MCF 10A (cell line): ENCODE measurements around the gene GNGT1. TPM values are rescaled to one million over a fixed set of nuclear protein-coding genes. Genes with fewer than 3 reads are reported as not detected.

ENCODE experiments used
- BruUV-seq: library from RNA; stranded (reverse); fragments of 400-500 nt; replicated peaks from 2 replicates; lab custom pipeline; 2021; lab: Mats Ljungman, UMichigan
- CTCF ChIA-PET: fragments of 300-600 bp; sonication (Branson Sonifier 250); formaldehyde crosslinking; extraction: SDS; loops from one replicate; lab custom pipeline; 2021; ENCODE audit warnings: antibody characterized with exemption, inconsistent platforms; lab: Yijun Ruan, JAX
- POLR2A ChIA-PET: fragments of 300-600, 350-650 bp; sonication (Branson Sonifier 250); formaldehyde crosslinking; extraction: SDS; loops from one replicate; lab custom pipeline; 2020; ENCODE audit warnings: antibody characterized with exemption, inconsistent platforms; lab: Yijun Ruan, JAX
- DNase-seq: peaks from one replicate; pipeline ENCODE4 v3.0.0-alpha.2; 2018; ENCODE audit not compliant: unreplicated experiment
- H3K27ac Mint-ChIP-seq: one replicate; pipeline ENCODE4 v1.8.0; 2022; ENCODE audit warnings: mild to moderate bottlenecking, low read depth, mixed read lengths; ENCODE audit not compliant: unreplicated experiment
- H3K27me3 Mint-ChIP-seq: one replicate; pipeline ENCODE4 v1.8.0; 2022; ENCODE audit warnings: mixed read lengths; ENCODE audit not compliant: insufficient read depth, unreplicated experiment
- H3K36me3 Mint-ChIP-seq: one replicate; pipeline ENCODE4 v1.8.0; 2022; ENCODE audit warnings: mild to moderate bottlenecking, moderate library complexity, mixed read lengths; ENCODE audit not compliant: insufficient read depth, unreplicated experiment
- H3K4me1 Mint-ChIP-seq: one replicate; pipeline ENCODE4 v1.8.0; 2022; ENCODE audit warnings: mixed read lengths; ENCODE audit not compliant: insufficient read depth, unreplicated experiment
- H3K4me3 Mint-ChIP-seq: one replicate; pipeline ENCODE4 v1.8.0; 2022; ENCODE audit warnings: mild to moderate bottlenecking, moderate library complexity, mixed read lengths; ENCODE audit not compliant: unreplicated experiment
- H3K9me3 Mint-ChIP-seq: one replicate; pipeline ENCODE4 v1.8.0; 2022; ENCODE audit warnings: mixed read lengths; ENCODE audit not compliant: unreplicated experiment
- intact Hi-C: fragments of 100-400 bp; cut with micrococcal nuclease; formaldehyde crosslinking; loops from 2 replicates; pipeline ENCODE4 v1.14.1; 2022
- total RNA-seq: library from RNA; stranded (reverse); gene quantifications from 2 replicates; pipeline ENCODE4 v1.2.3, GENCODE V29; 2022
- TF ChIP-seq, protein P1 (sequence below): fragments of 200-600 bp; IDR thresholded peaks from one replicate; pipeline ENCODE4 v1.8.0; 2022; ENCODE audit warnings: antibody characterized with exemption, mild to moderate bottlenecking; ENCODE audit not compliant: unreplicated experiment

GNGT1 gene
- total RNA-seq, 1 experiment from 2014 or later, result not detected

DNA sequence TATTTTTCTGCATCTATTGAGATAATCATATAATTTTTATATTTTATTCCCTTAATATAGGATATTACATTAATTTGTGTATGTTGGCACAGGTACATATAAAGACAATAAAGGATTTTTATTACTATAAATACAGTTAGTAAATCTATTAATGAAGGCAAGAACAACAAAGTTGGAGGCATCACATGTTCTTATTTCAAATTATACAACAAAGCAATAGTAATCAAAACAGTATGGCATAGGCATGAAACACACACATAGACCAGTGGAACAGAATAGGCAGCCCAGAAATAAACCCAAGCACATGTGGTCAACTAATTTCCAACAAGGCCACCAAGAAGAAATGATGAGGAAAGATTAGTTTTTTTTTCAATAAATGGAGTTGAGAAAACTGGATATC lies 27.0 kb upstream of the GNGT1 start:
- intact Hi-C loops, result no loop called here
- no TSS peak for BruUV-seq
- Mint-ChIP-seq H3K36me3 (no peaks in the 10 kb centered on the region), H3K9me3 (peaks cover 12% of the 10 kb centered on the region), H3K4me3 (no peak overlapping the region), H3K27me3 (no peaks in the 10 kb centered on the region), H3K4me1 (no peaks in the 10 kb centered on the region), H3K27ac (no peak overlapping the region)
- POLR2A ChIA-PET, result no interaction called here
- CTCF ChIA-PET, result no interaction called here
- DNase-seq, result no peak
- TF ChIP-seq, protein P1, sequence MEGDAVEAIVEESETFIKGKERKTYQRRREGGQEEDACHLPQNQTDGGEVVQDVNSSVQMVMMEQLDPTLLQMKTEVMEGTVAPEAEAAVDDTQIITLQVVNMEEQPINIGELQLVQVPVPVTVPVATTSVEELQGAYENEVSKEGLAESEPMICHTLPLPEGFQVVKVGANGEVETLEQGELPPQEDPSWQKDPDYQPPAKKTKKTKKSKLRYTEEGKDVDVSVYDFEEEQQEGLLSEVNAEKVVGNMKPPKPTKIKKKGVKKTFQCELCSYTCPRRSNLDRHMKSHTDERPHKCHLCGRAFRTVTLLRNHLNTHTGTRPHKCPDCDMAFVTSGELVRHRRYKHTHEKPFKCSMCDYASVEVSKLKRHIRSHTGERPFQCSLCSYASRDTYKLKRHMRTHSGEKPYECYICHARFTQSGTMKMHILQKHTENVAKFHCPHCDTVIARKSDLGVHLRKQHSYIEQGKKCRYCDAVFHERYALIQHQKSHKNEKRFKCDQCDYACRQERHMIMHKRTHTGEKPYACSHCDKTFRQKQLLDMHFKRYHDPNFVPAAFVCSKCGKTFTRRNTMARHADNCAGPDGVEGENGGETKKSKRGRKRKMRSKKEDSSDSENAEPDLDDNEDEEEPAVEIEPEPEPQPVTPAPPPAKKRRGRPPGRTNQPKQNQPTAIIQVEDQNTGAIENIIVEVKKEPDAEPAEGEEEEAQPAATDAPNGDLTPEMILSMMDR, result no peak

DNA sequence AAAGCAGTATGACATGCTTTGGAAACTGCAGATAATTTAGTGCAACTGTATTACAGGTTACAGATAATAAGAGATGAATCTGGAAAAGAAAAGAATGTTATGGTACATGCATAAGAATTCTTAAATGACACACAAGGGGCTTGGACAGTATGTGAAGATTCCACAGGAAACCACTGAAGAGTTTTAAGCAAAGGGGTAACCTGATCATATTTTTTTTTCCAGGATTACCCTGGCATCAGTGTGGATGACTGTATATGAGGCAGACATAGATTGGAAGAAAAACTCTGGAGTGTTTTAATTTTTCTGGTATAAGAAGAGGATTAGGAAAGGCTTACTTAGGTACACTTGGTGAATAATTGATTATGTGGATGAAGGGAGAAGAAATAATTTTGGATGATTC lies 23.9 kb upstream of the GNGT1 start:
- CTCF ChIA-PET, result no interaction called here
- POLR2A ChIA-PET, result no interaction called here

DNA sequence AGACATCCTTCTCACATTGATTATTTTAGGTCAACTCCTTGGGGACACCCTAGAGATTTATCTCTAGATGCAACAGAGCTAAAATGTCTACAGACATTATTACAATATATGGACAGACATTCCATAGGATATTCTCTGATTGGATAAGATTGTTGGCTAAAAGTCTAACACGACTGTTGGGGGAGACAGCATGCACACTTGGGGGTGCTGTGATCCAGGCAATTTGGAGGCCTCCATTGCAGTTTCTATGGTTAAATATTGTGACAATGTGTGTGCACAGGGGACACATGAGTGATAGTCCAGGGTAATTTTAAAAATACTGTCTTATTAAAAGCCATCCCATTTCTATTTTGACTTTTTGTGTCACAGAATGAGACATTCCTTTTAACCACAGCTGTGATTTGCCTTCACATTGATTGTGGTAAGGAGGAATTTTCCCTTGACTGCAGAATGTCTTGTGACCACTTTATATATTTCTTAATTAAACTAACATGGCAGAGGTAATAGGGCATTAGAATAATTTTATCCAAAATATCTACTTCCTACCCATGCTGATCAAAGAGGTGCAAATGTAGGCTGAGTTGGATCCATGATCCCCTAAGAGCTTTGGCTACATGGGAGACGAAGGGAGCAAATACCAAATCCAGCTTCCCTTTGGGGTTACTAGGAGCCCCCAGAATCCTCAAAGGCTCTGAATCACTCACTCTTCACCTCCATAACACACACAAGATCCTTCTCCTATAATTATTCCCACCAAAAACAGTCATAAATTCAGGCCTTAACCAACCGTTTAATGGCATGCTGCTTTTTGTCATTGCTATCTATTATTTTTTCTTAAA lies 23.1 kb upstream of the GNGT1 start:
- Mint-ChIP-seq H3K36me3 (no peaks in the 10 kb centered on the region), H3K9me3 (peaks cover 12% of the 10 kb centered on the region), H3K4me3 (no peak overlapping the region), H3K4me1 (no peaks in the 10 kb centered on the region), H3K27ac (no peak overlapping the region), H3K27me3 (no peaks in the 10 kb centered on the region)
- DNase-seq, result no peak
- TF ChIP-seq, protein P1, result no peak
- intact Hi-C loops, result no loop called here
- BruUV-seq, result no TSS peak
- CTCF ChIA-PET, result no interaction called here
- POLR2A ChIA-PET, result no interaction called here

More for the DNA sequence above, 23.9 kb upstream of the GNGT1 start:
- no peaks in the 10 kb centered on the region for H3K36me3 Mint-ChIP-seq
- H3K27me3 Mint-ChIP-seq, result no peaks in the 10 kb centered on the region
- H3K4me1 Mint-ChIP-seq, result no peaks in the 10 kb centered on the region
- TF ChIP-seq, protein P1, result no peak
- H3K4me3 Mint-ChIP-seq, result no peak overlapping the region
- no TSS peak for BruUV-seq
- no peak for DNase-seq
- H3K27ac Mint-ChIP-seq, result no peak overlapping the region
- intact Hi-C loops, result no loop called here
- H3K9me3 Mint-ChIP-seq, result peaks cover 12% of the 10 kb centered on the region

DNA sequence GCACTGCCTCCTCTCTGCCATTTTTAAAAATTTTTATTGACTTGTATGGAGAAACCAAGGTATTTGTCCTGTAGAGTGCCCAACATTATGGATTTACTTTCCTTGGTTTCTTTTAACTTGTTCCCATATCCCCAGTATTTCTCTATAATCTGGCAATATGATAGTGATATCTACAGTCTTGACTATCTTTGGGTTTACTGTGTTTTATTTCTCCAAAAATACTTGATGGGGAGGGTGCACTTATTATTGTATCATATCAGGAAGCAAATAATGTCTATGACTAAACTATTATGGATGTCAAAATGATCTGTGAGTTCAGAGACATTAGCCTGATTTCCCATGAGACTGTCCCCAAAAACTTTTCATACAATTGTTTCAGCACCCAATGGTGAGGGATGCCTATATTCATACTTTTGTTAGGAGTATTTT lies 22.4 kb upstream of the GNGT1 start:
- Mint-ChIP-seq H3K27me3 (no peaks in the 10 kb centered on the region), H3K4me1 (no peaks in the 10 kb centered on the region), H3K4me3 (no peak overlapping the region), H3K27ac (no peak overlapping the region), H3K9me3 (peaks cover 12% of the 10 kb centered on the region), H3K36me3 (no peaks in the 10 kb centered on the region)
- BruUV-seq, result no TSS peak
- intact Hi-C loops, result no loop called here
- no peak for DNase-seq
- POLR2A ChIA-PET, result no interaction called here
- TF ChIP-seq, protein P1, result no peak
- CTCF ChIA-PET, result no interaction called here
